Fibroblast of pulmonary artery (primary cell): ENCODE results near the gene WDR27.

Source experiments
- DNase-seq: peaks from one replicate; pipeline ENCODE4 v3.0.0-alpha.2; 2010; ENCODE audit warnings: low read depth
- H3K4me3 ChIP-seq: replicated peaks from 2 replicates; pipeline ENCODE4 v1.5.1; 2011; ENCODE audit warnings: low read depth, mild to moderate bottlenecking, control low read depth, low read length, moderate library complexity
- CTCF ChIP-seq: IDR thresholded peaks from 2 replicates; pipeline ENCODE4 v1.5.1; 2011; ENCODE audit warnings: mild to moderate bottlenecking, control low read depth, low read length, inconsistent platforms; ENCODE audit errors: missing control alignments

WDR27 gene

GRCh38 chr6:169452869-169453620 lies 248.8 kb downstream of the WDR27 start:
- TF ChIP-seq CTCF: no peak
- DNase-seq: no peak
- no peak overlapping the region for H3K4me3 ChIP-seq

GRCh38 chr6:169452117-169452868 lies 249.5 kb downstream of the WDR27 start:
- TF ChIP-seq CTCF: no peak
- H3K4me3 ChIP-seq: peak overlapping the region; percentile 47
- DNase-seq: peak; percentile 96

DNA sequence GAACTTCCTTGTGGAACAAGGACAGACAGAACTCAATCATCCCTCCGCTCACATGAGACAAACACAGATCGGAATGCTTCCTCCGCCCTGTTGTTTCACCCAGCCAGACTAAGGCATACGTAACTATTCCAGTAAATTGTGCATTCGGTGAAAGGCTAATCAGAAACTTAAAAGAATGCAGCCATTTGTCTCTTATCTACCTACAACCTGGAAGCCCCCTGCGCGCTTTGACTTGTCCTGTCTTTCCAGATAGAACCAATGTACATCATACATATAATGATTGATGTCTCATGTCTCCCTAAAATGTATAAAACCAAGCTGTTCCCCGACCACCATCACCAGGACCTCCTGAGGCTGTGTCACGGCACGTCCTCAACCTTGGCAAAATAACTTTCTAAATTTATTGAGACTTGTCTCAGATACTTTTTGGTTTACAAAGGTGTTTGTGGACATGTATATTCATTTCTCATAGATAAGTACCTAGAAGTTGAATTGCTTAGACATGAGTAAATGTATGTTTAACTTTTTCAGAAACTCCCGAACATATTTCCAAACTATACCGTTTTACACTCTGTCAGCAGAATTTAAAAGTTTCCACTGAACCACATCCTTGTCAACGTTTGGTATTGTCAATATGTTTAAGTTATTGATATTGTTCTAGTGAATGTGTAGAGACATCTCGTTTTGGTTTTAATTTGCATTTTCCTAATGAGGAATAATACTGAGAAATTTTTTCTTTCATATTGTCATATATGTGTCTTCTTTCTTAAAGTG lies 250.6 kb downstream of the WDR27 start:
- peak overlapping the region; percentile 47 for H3K4me3 ChIP-seq
- TF ChIP-seq CTCF: no peak
- peak; percentile 18 for DNase-seq

DNA sequence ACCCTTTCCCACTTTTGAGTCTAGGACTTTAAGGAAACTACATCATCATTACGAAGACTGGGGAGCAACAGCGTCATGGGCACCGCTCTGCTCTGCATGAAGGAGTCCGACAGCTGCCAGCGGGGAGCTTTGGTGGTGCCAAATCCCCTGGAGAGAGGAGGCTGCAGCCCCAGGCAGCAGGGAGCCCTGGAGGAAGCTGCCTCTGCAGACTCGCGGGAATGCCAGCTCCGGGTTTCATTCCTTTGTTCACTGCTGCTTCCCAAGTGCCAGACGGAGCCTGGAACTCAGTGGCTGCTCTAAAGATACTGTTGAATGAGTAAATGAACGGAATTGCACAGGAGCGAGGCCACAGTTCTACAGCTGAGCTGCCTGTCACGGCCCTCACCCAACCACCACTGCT lies 251.7 kb downstream of the WDR27 start:
- TF ChIP-seq CTCF: no peak
- no peak overlapping the region for H3K4me3 ChIP-seq
- no peak for DNase-seq

GRCh38 chr6:169449221-169449620 lies 252.6 kb downstream of the WDR27 start:
- no peak overlapping the region for H3K4me3 ChIP-seq
- DNase-seq: peak; percentile 52
- TF ChIP-seq CTCF: no peak

- TF ChIP-seq CTCF: no peak
- no peak overlapping the region for H3K4me3 ChIP-seq
- no peak for DNase-seq
Measured at GRCh38 chr6:169445661-169446581, 255.9 kb downstream of the WDR27 start.
